K562 (cell line): ENCODE data around the gene NLK. TPM values are rescaled to one million over a fixed set of nuclear protein-coding genes. Genes with fewer than 3 reads are reported as not detected.

ENCODE experiments used
- ATAC-seq: fragments of 200-7000 bp; cut with Tn5 transposase; 3 replicates; pipeline ENCODE4 v1.9.1; 2020; ENCODE audit warnings: moderate library complexity
- BruUV-seq: library from RNA; stranded (reverse); fragments of 400-500 nt; replicated peaks from 2 replicates; lab custom pipeline; 2021; lab: Mats Ljungman, UMichigan
- CTCF ChIA-PET: fragments of 300-600 bp; formaldehyde crosslinking; extraction: SDS; loops from one replicate; lab custom pipeline; 2021; ENCODE audit warnings: low intra/inter-chr PET ratio; lab: Yijun Ruan, JAX
- POLR2A ChIA-PET: fragments of 300-600, 350-650 bp; sonication (Branson Sonifier 250); formaldehyde crosslinking; extraction: SDS; loops from one replicate; lab custom pipeline; 2021; ENCODE audit warnings: antibody characterized with exemption, inconsistent platforms; lab: Yijun Ruan, JAX
- DNase-seq, 4 experiments: peaks; one replicate each; pipeline versions ENCODE4 v3.0.0 to v3.0.0-alpha.2; 2011 to 2018; ENCODE audit warnings: low spot score in 3 of 4, mixed read lengths in 3 of 4; ENCODE audit errors: extremely low read depth in 1 of 4
- FAIRE-seq: peaks from 2 replicates; lab custom pipeline; 2011; peaks lifted over from hg19 to GRCh38; lab: Jason Lieb, UNC
- H2AFZ ChIP-seq: 2 replicates; pipeline ENCODE4 v1.6.0; 2011; ENCODE audit warnings: low read depth, low read length, control low read depth, inconsistent platforms
- H3K27ac ChIP-seq: fragments of 200-600 bp; 3 replicates; pipeline ENCODE4 v1.8.0; 2011; ENCODE audit warnings: low read depth, mild to moderate bottlenecking, control low read depth, inconsistent platforms, low read length, moderate library complexity, mixed read lengths; ENCODE audit errors: extremely low read depth
- H3K27me3 ChIP-seq, 2 experiments: fragments of 300-600 bp in 1 of 2; 2 replicates in 1 of 2; 3 replicates in 1 of 2; pipeline versions ENCODE4 v1.6.0 to v1.8.0; 2011; ENCODE audit warnings: inconsistent platforms in 2 of 2, low read length in 2 of 2, mild to moderate bottlenecking in 1 of 2, mixed read lengths in 1 of 2, moderate library complexity in 1 of 2; ENCODE audit not compliant: control insufficient read depth in 2 of 2, insufficient read depth in 2 of 2
- H3K36me3 ChIP-seq: fragments of 300-600 bp; 3 replicates; pipeline ENCODE4 v1.8.0; 2011; ENCODE audit warnings: mild to moderate bottlenecking, low read length, inconsistent platforms; ENCODE audit not compliant: control insufficient read depth, insufficient read depth
- H3K4me1 ChIP-seq, 2 experiments: fragments of 200-600 bp in 1 of 2; replicated peaks in 1 of 2; 2 replicates in 1 of 2; 3 replicates in 1 of 2; pipeline versions ENCODE4 v1.5.1 to v1.8.0; 2011; ENCODE audit warnings: inconsistent platforms in 2 of 2, low read length in 2 of 2, mild to moderate bottlenecking in 1 of 2, mixed read lengths in 1 of 2, moderate library complexity in 1 of 2; ENCODE audit not compliant: control insufficient read depth in 2 of 2, insufficient read depth in 2 of 2
- H3K4me2 ChIP-seq: 2 replicates; pipeline ENCODE4 v1.6.1; 2011; ENCODE audit warnings: low read length, control low read depth, inconsistent platforms, mixed read lengths; ENCODE audit not compliant: insufficient read depth
- H3K4me3 ChIP-seq: fragments of 200-600 bp; sonication (generic), shearing (Covaris generic); 2 replicates; pipeline ENCODE4 v1.5.1; 2016; ENCODE audit warnings: control low read depth, inconsistent platforms
- H3K79me2 ChIP-seq: fragments of 200-600 bp; 3 replicates; pipeline ENCODE4 v1.8.0; 2011; ENCODE audit warnings: low read length, inconsistent platforms; ENCODE audit not compliant: control insufficient read depth, insufficient read depth
- H3K9ac ChIP-seq, 2 experiments: 2 replicates each; pipeline versions ENCODE4 v1.6.0 to v1.6.1; 2011; ENCODE audit warnings: low read depth in 2 of 2, low read length in 2 of 2, control low read depth in 1 of 2, inconsistent platforms in 1 of 2, mild to moderate bottlenecking in 1 of 2, mixed read lengths in 1 of 2; ENCODE audit not compliant: insufficient read depth in 1 of 2
- H3K9me1 ChIP-seq: one replicate; pipeline ENCODE4 v1.6.0; 2011; ENCODE audit warnings: inconsistent platforms, mild to moderate bottlenecking, low read length, moderate library complexity; ENCODE audit not compliant: control insufficient read depth, insufficient read depth
- H3K9me3 ChIP-seq: replicated peaks from 2 replicates; pipeline ENCODE4 v1.5.1; 2011; ENCODE audit warnings: low read depth, low read length, inconsistent platforms; ENCODE audit not compliant: control insufficient read depth, insufficient read depth
- H4K20me1 ChIP-seq: replicated peaks from 2 replicates; pipeline ENCODE4 v1.6.1; 2011; ENCODE audit warnings: low read length, inconsistent platforms, mixed read lengths; ENCODE audit not compliant: control insufficient read depth, insufficient read depth
- CBFA2T3 ChIP-seq: fragments of 450-650 bp; IDR thresholded peaks from 2 replicates; pipeline ENCODE4 v1.6.1; 2017
- CBX3 ChIP-seq, 2 experiments: IDR thresholded peaks; 1 replicate in 1 of 2; 2 replicates in 1 of 2; pipeline ENCODE4 v1.6.1; 2012; ENCODE audit warnings: inconsistent platforms in 2 of 2, low read length in 2 of 2, borderline replicate concordance in 1 of 2, control low read depth in 1 of 2
- EGR1 ChIP-seq: fragments of 450-650 bp; conservative IDR thresholded peaks from 2 replicates; pipeline ENCODE4 v1.6.1; 2017; ENCODE audit warnings: mild to moderate bottlenecking
- PRDM10 ChIP-seq: fragments of 450-650 bp; IDR thresholded peaks from 2 replicates; pipeline ENCODE4 v1.6.1; 2018; ENCODE audit not compliant: partially characterized antibody
- WGBS: fragments of 100-300 bp; shearing (Covaris generic); methylation state at CpG from one replicate; pipeline ENCODE4 v1.1.6; 2016; ENCODE audit warnings: low coverage, mixed read lengths; ENCODE audit not compliant: insufficient coverage; ENCODE audit errors: missing lambda C conversion rate; 5-methylcytosine and 5-hydroxymethylcytosine counted together
- in situ Hi-C: fragments of 300-500 bp; cut with MboI; formaldehyde crosslinking; loops from 4 replicates; pipeline ENCODE4 v1.15.0; 2018; ENCODE audit warnings: inconsistent platforms, mixed read lengths
- intact Hi-C: fragments of 100-400 bp; cut with micrococcal nuclease; formaldehyde crosslinking; loops from 2 replicates; pipeline ENCODE4 v1.14.2; 2022
- polyA plus RNA-seq, 8 experiments: library from polyadenylated mRNA; depleted of rRNA in 4 of 8; stranded (reverse) in 5 of 8; unstranded in 3 of 8; fragments of >200 nt; fragmentation: Nextera tagmentation in 2 of 8; fragmentation: Illumina TruSeq in 1 of 8; extraction: Ambion mirVana in 2 of 8; extraction: Trizol in 1 of 8; gene quantifications; 2 replicates each; pipeline versions ENCODE4 v1.2.1 to v1.2.3, GENCODE V29; 2011 to 2014; ENCODE audit warnings: inconsistent platforms in 1 of 8, missing spikeins in 1 of 8
- total RNA-seq, 7 experiments: library from RNA; depleted of rRNA in 6 of 7; stranded (reverse); fragments of >200 nt in 6 of 7; fragmentation: Illumina TruSeq in 2 of 7; extraction: Trizol in 2 of 7; gene quantifications; 2 replicates each; pipeline versions ENCODE4 v1.2.1 to v1.2.3, GENCODE V29; 2011 to 2021; ENCODE audit warnings: low replicate concordance in 1 of 7

The NLK gene
- total and polyA plus RNA-seq, 9 of the 15 experiments (the other 6 are each of a cell fraction or from before 2014, with no cell fraction given), result 10.9 to 59.6 (median 26.7) TPM

- peak; percentile 35 for TF ChIP-seq CBFA2T3
- TF ChIP-seq, all 486 proteins: peak for 3
These were observed 3.2 kb upstream of the NLK start (continued) for GRCh38 chr17:28039251-28039650.

- Histone ChIP-seq H2AFZ (peak overlapping the region; percentile 68), H3K4me1 (peaks cover 15 to 16% of the 10 kb centered on the region in 2 experiments; a peak in 4 of 5 replicates), H3K36me3 (peaks cover 18% of the 10 kb centered on the region), H3K4me2 (peak overlapping the region; percentile 68), H3K27ac (no peak overlapping the region), H3K9ac (no peak overlapping the region), H4K20me1 (no peaks in the 10 kb centered on the region), H3K9me3 (no peaks in the 10 kb centered on the region; the same call in 1 of the 2 replicates), H3K27me3 (no peaks in the 10 kb centered on the region), H3K79me2 (peaks cover 36% of the 10 kb centered on the region), H3K4me3 (peak overlapping the region; percentile 64), H3K9me1 (no peaks in the 10 kb centered on the region)
- no TSS peak for BruUV-seq
- ChIA-PET CTCF (no interaction called here), POLR2A (interaction anchor here (0.6 to 1.6 kb wide), 2 partner anchors 11 to 19 kb away, joined by 3 to 6 read pairs; no protein-coding TSS in a partner anchor)
- TF ChIP-seq EGR1, result no peak
- no peak for TF ChIP-seq CBX3 (IDR thresholded peaks at IDR 0.05; ENCODE audit: borderline replicate concordance in 1 of 2, low read length in 2 of 2)
- TF ChIP-seq PRDM10, result peak; percentile 37
- in situ Hi-C loops (no loop called here), intact Hi-C loops (loop anchor here (2.0 to 10.0 kb wide), 2 partner anchors 54 to 134 kb away; no protein-coding TSS in a partner anchor)
- DNase-seq, result no peak
- no peak for FAIRE-seq
- ATAC-seq, result no peak
- WGBS, result 60% methylated on average over 5 of the region's 6 CpGs
These were observed 2.1 kb upstream of the NLK start for GRCh38 chr17:28040406-28040805.
